HEK293T (cell line): ENCODE data around the gene ITGA8.

Experiments used
- ARNT ChIP-seq: fragments of 450-650 bp; IDR thresholded peaks from 2 replicates; pipeline ENCODE4 v1.6.1; 2017; ENCODE audit warnings: mild to moderate bottlenecking
- FOXK2 ChIP-seq: fragments of 450-650 bp; IDR thresholded peaks from 2 replicates; pipeline ENCODE4 v1.6.1; 2016; ENCODE audit warnings: mild to moderate bottlenecking
- FOXM1 ChIP-seq: fragments of 450-650 bp; IDR thresholded peaks from 2 replicates; pipeline ENCODE4 v1.6.1; 2017; ENCODE audit warnings: mild to moderate bottlenecking, borderline replicate concordance
- SP1 ChIP-seq: fragments of 450-650 bp; IDR thresholded peaks from 2 replicates; pipeline ENCODE4 v1.6.1; 2017
- TARDBP ChIP-seq: fragments of 450-650 bp; IDR thresholded peaks from 2 replicates; pipeline ENCODE4 v1.6.1; 2016
- ZNF384 ChIP-seq: fragments of 450-650 bp; IDR thresholded peaks from 2 replicates; pipeline ENCODE4 v1.6.1; 2016

DNA sequence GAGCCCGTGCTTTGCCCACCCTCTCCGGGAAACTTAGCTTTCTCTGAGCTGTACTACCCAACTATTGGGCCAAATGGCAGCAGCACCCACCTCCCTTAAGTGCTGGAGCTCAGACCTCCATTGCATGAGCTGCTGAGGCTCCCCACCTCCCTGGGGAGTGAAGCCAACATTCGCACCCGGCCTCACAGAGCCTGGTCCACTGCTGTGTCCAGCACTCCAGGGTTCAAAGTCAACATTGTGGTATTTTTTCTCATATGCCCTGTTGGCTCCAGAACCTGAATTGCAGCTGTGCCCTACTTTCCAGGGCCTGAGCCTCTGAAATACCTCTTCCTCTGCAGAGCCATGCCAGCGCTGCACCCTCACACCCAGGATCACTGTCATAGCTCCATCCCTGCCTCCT, 29.7 kb downstream of the ITGA8 start:
- TF ChIP-seq FOXM1 (no peak), FOXK2 (no peak), ZNF384 (no peak), SP1 (no peak), ARNT (no peak), TARDBP (no peak)
